Esophagus squamous epithelium (tissue), 5 donors: ENCODE measurements around the gene ZYX. TPM values are rescaled to one million over a fixed set of nuclear protein-coding genes. Genes with fewer than 3 reads are reported as not detected.
A peak's percentile ranks its signal among the peaks of the same experiment; 100 is the strongest.

ENCODE experiments used
- DNase-seq: peaks from one replicate; lab custom pipeline; 2025; lab: John Stamatoyannopoulos, UW
- H3K27ac ChIP-seq, 4 donors: fragments of 200-600 bp; sonication (generic); one replicate each; pipeline ENCODE4 v1.5.1; 2016 to 2019; ENCODE audit warnings: mild to moderate bottlenecking in 1 of 4
- H3K27me3 ChIP-seq, 4 donors: fragments of 200-600 bp; sonication (generic); 1 replicate in 3 of 4; 2 replicates in 1 of 4; pipeline versions ENCODE4 v1.5.1 to v1.6.0; 2017 to 2021; ENCODE audit warnings: antibody characterized with exemption in 1 of 4
- H3K36me3 ChIP-seq, 3 donors: fragments of 200-600 bp; sonication (generic); one replicate each; pipeline ENCODE4 v1.5.1; 2016 to 2019
- H3K4me1 ChIP-seq, 3 donors: fragments of 200-600 bp; sonication (generic); one replicate each; pipeline ENCODE4 v1.5.1; 2017 to 2019
- H3K4me3 ChIP-seq, 4 donors: fragments of 200-600 bp; sonication (generic); 1 replicate in 3 of 4; 2 replicates in 1 of 4; pipeline ENCODE4 v1.5.1; 2016 to 2019; ENCODE audit warnings: mild to moderate bottlenecking in 2 of 4, moderate library complexity in 1 of 4
- H3K9me3 ChIP-seq, 3 donors: fragments of 200-600 bp; sonication (generic); one replicate each; pipeline ENCODE4 v1.5.1; 2016 to 2019
- CTCF ChIP-seq, 6 experiments: fragments of 450-650 bp in 4 of 6; fragments of 200-600 bp in 2 of 6; sonication (generic) in 2 of 6; IDR thresholded peaks; one replicate each; pipeline ENCODE4 v1.5.1; 2016 to 2019; ENCODE audit warnings: antibody characterized with exemption in 6 of 6, mild to moderate bottlenecking in 4 of 6, moderate library complexity in 4 of 6
- POLR2A ChIP-seq, 4 donors: fragments of 450-650 bp; IDR thresholded peaks; one replicate each; pipeline ENCODE4 v1.6.1; 2017; ENCODE audit warnings: antibody characterized with exemption in 4 of 4, mild to moderate bottlenecking in 4 of 4, moderate library complexity in 3 of 4
- WGBS, 2 donors: methylation state at CpG; one replicate each; pipeline ENCODE4 v1.1.5; 2018; 5-methylcytosine and 5-hydroxymethylcytosine counted together
- intact Hi-C: fragments of 100-400 bp; cut with DNase I; formaldehyde crosslinking; loops from one replicate; pipeline ENCODE4 v1.15.0; 2022
- total RNA-seq, 4 donors: library from RNA; depleted of rRNA; stranded (reverse); fragments of >200 nt; gene quantifications; one replicate each; pipeline ENCODE4 v1.1.0, GENCODE V29; 2016
- donor health status: DM: yes; HTN: yes; CAD: no.

Gene ZYX
- total RNA-seq, 4 donors from 2014 or later, result 40.2 to 78.8 (median 68.6) TPM

GRCh38 chr7:143369678-143370651 lies 11.2 kb upstream of the ZYX start:
- no peak overlapping the region for H3K4me3 ChIP-seq
- no peak overlapping the region for H3K27ac ChIP-seq
- no peaks in the 10 kb centered on the region for H3K36me3 ChIP-seq
- DNase-seq, result no peak
- intact Hi-C loops, result no loop called here
- peaks cover 4 to 17% (median 11%) of the 10 kb centered on the region in 3 donors for H3K4me1 ChIP-seq
- TF ChIP-seq POLR2A (IDR thresholded peaks at IDR 0.05) (no peak), CTCF (IDR thresholded peaks at IDR 0.05) (no peak)
- H3K27me3 ChIP-seq, result peaks cover 0 to 9% (median 0%) of the 10 kb centered on the region in 4 donors
- no peaks in the 10 kb centered on the region for H3K9me3 ChIP-seq
- WGBS, 2 donors, result 83 to 88% methylated on average over 11 to 12 of the region's 12 CpGs

GRCh38 chr7:143372070-143372469 lies 9.1 kb upstream of the ZYX start:
- Histone ChIP-seq H3K4me3 (no peak overlapping the region), H3K9me3 (no peaks in the 10 kb centered on the region), H3K27ac (peak overlapping the region in 3 of 4 donors; percentile 39 to 66 (median 57)), H3K27me3 (no peaks in the 10 kb centered on the region), H3K36me3 (no peaks in the 10 kb centered on the region), H3K4me1 (peaks cover 4 to 29% (median 20%) of the 10 kb centered on the region in 3 donors)
- intact Hi-C loops, result no loop called here
- DNase-seq, result no peak
- 26 to 37% methylated on average over 4 of the region's 4 CpGs for WGBS, 2 donors
- peak in 3 of 6 experiments; percentile 13 to 54 (median 38) for TF ChIP-seq CTCF (IDR thresholded peaks at IDR 0.05)
- TF ChIP-seq POLR2A (IDR thresholded peaks at IDR 0.05), result no peak

- no peaks in the 10 kb centered on the region for H3K9me3 ChIP-seq
- no peak for DNase-seq
- WGBS, 2 donors, result 87 to 88% methylated on average over 4 of the region's 4 CpGs
- H3K27me3 ChIP-seq, result no peaks in the 10 kb centered on the region
- no peak overlapping the region for H3K4me3 ChIP-seq
- TF ChIP-seq POLR2A (IDR thresholded peaks at IDR 0.05), result no peak
- no peak for TF ChIP-seq CTCF (IDR thresholded peaks at IDR 0.05)
- no peak overlapping the region for H3K27ac ChIP-seq
- peaks cover 4 to 36% (median 25%) of the 10 kb centered on the region in 3 donors for H3K4me1 ChIP-seq
- no peaks in the 10 kb centered on the region for H3K36me3 ChIP-seq
- intact Hi-C loops, result no loop called here
Measured at GRCh38 chr7:143373255-143373794, 7.8 kb upstream of the ZYX start.

- intact Hi-C loops, result no loop called here
- no peak for TF ChIP-seq POLR2A (IDR thresholded peaks at IDR 0.05)
- TF ChIP-seq CTCF (IDR thresholded peaks at IDR 0.05), result no peak
Measured at GRCh38 chr7:143374561-143374960, 6.6 kb upstream of the ZYX start.

More at GRCh38 chr7:143374561-143374960, 6.6 kb upstream of the ZYX start:
- peaks cover 5 to 48% (median 37%) of the 10 kb centered on the region in 3 donors for H3K4me1 ChIP-seq
- DNase-seq, result no peak
- H3K9me3 ChIP-seq, result no peaks in the 10 kb centered on the region
- no peak overlapping the region for H3K4me3 ChIP-seq
- 68 to 86% methylated on average over 5 of the region's 5 CpGs for WGBS, 2 donors
- no peaks in the 10 kb centered on the region for H3K36me3 ChIP-seq
- peak overlapping the region in 1 of 4 donors; percentile 39 for H3K27ac ChIP-seq
- no peaks in the 10 kb centered on the region for H3K27me3 ChIP-seq
